HG03025 (cell line): ENCODE measurements around the gene BLVRB.
"Not testable (repeated sequence)": the region's sequence is repeated elsewhere in the genome, so short reads cannot be mapped to it uniquely, and the experiment has no call there.

ENCODE experiments used
- ATAC-seq: cut with Tn5 transposase; IDR thresholded peaks from one replicate; pipeline ENCODE4 v1.9.1; 2021; ENCODE audit warnings: mild to moderate bottlenecking, moderate library complexity; ENCODE audit not compliant: unreplicated experiment, low FRiP score

Gene BLVRB

DNA sequence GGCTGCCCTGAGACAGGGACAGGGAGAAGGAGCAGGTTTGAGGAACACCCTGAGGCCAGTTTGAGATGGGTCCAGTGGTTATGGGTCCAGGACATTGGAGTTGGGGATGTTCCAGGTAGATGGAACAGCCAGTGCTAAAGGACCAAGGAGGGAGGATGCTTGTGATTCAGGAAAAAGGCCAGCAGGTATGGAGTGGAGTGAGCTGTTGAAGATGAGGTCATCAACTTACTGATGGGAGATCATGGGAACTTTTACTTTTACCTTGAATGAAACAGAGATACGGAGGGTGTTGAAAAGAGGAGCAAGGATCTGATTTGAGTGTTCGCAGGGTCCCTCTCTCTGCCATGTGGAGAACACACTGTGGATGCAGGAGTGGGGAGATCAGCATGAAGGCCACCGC lies 26.7 kb upstream of the BLVRB start:
- no peak for ATAC-seq

DNA sequence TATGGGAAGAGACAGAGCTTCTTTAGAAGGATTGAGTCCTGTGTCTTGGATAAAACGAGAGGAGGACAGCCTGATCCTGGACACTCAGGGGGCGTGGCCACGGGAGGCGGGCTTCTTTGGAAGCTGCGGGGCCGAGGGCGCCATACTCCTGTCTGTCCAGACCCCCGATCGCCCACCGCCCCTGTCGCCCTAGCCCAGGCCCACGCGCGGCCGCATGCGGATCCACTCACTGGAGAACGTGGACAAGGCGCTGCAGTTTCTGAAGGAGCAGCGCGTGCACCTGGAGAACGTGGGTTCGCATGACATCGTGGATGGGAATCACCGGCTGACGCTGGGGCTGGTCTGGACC lies 24.3 kb upstream of the BLVRB start:
- no peak for ATAC-seq

DNA sequence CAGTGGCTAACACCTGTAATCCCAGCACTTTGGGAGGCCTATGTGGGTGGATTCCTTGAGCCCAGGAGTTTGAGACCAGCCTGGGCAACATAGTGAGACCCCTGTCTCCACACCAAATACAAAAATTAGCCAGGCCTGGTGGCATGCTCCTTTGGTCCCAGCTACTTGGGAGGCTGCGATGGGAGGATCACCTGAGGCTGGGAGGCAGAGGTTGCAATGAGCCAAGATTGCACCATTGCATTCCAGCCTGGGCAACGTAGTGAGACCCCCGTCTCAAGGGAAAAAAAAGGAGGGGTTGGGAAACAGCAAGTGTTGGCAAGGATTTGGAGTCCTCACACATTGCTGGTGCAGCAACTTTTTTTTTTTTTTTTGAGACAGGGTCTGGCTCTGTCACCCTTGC lies 20.5 kb upstream of the BLVRB start:
- no peak for ATAC-seq

DNA sequence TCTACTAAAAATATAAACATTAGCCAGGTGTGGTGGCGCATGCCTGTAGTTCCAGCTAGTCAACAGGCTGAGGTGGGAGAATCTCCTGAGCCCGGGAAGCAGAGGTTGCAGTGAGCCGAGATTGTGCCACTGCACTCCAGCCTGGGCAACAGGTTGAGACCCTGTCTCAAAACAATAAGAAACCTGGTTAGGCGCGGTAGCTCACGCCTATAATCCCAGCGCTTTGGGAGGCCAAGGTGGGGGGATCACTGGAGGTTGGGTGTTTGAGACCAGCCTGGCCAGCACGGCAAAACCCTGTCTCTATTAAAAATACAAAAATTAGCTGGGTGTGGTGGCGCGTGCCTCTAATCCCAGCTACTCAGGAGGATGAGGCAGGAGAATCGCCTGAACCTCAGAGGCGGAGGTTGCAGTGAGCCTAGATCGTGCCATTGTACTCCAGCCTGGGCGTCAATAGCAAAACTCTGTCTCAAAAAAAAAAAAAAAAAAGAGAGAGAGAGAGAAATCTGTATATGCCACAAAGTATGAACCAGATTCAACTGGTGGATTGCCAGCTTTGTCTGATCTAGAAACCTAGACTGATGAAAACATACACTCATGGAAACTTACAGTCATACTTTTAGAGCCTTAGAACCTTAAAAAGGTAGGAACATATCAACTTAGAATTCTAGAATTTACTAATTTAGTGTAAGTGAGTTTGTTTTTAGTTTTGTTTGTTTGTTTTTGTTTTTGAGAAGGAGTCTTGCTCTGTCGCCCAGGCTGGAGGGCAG lies 10.5 kb upstream of the BLVRB start:
- not testable (repeated sequence) for ATAC-seq

DNA sequence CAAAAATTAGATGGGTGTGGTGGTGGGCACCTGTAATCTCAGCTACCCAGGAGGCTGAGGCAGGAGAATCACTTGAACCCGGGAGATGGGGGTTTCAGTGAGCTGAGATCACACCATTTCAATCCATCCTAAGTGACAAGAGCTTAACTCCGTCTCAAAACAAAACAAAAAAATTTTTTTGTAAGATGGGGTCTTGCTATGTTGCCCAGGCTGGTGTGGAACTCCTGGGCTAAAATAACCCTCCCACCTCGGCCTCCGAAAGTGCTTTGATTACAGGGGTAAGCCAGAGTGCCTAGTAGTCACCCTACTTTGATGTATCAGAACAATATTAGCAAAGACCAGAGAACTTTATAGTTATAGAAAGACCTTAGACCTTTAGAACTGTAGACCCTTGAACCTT lies 9.2 kb upstream of the BLVRB start:
- ATAC-seq: no peak

DNA sequence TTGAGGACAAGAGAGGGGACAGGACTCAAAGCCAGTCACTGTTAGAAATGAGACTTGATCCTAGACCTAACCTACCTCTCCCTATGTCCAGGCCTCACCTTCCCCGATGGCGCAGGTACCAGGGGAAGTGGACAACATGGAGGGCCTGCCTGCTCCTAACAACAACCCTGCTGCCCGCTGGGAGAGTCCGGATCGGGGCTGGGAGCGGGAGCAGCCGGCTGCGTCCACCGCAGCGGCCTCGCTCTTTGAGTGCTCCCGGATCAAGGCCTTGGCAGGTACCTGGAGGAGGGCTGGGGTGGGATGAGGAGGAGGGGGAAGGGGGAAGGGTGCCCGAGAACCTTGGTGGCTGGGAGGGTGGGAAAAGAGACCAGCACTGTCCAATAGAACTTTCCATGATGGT lies 7.0 kb upstream of the BLVRB start:
- no peak for ATAC-seq

DNA sequence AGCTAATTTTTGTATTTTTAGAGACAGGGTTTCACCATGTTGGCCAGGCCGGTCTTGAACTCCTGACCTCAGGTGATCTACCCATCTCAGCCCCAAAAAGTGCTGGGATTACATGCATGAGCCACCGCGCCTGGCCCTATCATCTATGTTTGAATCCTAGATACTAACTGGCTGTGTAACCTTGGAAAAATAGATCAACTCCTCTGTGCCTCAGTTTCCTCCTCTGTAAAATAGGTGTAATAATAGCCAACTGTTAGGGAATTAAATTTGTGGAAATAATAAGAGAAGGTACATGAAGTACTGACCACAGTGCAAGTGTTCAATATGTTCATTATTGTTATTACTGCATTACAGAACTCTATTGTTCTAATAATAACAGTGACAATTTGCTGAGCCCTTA lies 5.6 kb upstream of the BLVRB start:
- ATAC-seq: no peak

DNA sequence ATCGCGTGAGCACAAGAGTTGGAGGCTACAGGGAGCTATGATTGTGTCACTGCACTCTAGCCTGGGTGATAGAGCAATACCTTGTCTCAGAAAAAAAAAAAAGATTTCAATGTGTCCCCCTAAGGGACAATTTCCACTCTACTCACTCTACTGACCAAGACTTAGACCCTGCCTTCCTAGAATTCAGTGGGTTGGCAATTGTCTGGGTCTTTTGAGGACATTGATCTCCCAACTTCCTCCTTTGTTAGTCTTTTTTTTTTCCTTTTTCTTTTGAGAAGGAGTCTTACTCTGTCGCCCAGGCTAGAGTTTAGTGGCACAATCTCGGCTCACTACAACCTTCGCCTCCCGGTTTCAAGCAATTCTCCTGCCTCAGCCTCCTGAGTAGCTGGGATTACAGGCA lies 3.5 kb upstream of the BLVRB start:
- no peak for ATAC-seq

DNA sequence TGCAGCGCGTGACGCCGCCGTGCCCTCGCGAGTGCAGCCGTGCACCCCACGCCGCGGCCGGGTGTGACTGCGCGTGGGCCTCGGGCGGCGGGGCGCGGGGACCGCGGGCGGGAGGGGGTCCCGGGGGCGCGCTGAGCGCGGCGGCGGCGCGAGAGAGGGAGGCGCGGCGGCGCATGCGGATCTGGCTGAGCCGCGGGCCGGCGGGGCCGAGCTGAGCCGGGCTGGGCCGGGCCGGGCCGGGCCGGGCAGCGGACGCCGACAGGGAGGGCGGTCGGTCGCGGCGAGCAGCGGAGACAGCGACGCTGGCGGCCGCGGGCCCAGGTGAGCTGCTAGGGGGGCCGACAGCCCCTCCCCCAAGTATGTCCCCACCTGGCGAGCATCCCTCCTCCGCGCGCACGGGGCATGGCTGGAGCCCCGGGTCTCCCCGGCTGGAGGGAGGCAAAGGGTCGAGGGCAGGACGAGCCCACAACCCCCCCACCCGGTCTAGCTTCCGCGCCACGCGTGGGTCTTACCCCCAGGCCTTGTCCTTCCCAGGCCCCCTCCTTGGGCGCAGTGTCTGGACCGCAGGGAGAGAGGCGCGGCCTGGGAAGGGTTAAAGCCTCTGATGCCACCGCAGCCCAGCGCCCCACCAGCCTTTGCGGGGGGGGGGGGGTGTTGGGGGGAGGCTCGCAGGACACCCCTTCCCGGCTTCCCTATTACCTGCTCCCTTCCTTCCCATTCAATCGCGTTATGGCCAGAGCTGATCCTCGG lies 1.6 kb upstream of the BLVRB start, which contains the start of gene SPTBN4:
SPTBN4 (plus strand) TSS at position 17 of the 750 bp plus-strand sequence. CDS start 5,621 bp downstream, outside the sequence.
- no peak for ATAC-seq

DNA sequence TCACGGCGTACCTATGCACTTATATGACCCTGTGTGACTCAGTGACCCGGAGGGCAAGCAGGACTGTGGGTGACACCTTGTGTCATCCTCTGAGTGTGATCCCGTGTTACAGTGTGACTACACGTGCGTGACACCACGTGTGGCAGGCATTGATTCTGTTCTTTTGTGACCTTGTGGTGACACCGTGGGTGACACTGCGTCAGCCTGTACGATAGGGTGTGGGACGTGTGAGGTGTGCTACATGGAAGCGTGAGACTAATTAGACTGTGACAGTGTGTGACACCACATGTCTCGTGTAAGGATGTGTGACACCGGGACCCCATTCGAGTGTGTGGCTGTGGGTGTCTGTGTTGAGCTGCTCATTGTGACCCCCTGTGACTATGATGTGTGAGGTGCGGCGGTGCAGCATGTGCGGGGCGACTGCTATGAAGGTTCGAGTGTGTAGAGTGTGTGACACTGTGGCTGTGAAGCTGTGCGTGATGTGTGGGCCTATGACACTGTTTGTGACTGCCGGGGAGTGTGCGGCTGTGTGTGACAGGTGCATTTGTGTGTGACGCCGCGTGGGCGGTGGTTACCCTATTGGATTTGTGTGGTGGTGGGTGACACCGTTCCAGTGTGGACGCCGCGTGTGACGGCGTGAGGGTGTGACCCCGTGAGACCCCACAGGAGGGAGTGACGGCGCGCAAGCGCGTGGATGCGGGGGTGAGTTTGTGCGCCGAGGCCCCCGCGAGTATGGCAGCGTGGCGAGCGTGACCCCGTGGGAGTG lies 857 bp upstream of the BLVRB start:
- peak; percentile 24 for ATAC-seq

DNA sequence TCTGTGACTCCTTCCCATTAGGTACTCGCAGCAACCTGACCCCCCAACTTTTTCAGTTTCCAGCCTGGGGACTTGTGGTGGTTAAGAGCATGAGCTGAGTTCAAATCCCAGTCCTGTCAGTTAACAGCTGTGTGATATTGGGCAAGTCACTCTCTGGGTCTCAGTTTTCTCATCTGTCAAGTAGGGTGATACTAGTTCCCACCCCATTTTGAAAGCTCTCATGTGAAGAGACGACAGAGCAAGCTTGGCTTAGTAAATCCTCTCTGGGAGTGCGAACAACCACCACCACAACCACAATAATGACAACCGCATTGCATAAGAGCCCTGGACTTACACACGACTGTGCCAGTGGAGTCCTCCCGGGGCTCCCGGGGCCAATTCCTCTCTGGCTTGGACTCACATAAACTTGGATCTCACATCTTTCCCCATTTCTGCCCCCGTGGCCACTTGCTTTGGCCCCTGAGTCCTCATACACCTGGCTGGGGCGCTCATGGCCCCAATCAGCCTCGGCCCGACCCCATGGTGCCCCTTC lies 454 bp downstream of the BLVRB start:
- no peak for ATAC-seq

DNA sequence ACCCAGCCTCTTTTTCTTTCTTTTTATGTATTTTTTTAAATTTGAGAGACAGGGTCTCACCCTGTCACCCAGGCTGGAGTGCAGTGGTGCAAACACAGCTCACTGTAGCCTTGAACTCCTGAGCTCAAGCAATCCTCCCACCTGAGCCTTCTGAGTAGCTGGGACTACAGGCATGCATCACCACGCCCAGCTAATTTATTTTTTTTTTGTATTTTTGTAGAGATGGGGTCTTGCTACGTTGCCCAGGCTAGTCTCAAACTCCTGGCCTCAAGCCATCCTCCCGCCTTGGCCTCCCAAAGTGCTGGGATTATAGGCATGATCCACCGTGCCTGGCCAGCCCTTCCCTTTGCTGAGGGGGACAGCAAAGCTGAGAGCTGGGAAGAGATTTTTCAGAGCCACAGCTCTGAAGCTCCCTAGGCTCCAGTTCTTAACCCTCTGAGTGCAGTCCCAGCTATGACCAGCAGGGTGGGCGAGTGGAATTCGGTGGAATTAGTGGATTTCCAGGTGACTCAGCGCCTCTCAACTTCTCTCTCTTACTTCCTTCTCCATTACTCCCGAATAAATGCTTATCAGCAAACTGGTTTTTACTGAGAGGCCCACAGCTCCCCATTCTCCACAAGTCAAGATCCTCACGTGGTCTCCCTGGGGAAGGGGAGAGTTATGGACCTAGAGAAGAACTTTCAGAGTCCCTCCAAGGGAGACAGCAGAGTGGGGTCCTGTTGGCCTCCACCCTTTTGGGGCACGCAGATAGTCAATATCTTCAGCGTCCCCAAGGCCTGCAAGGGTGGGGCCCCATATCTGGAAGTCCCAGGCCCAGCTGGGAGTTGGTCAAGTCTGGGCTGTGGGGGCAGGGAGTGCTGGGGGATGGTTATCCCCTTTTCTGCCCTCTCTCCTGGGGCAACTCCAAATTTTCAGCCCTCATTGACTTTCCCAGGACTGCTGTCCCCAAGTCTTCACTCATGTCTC lies 1.2 kb downstream of the BLVRB start:
- ATAC-seq: no peak

DNA sequence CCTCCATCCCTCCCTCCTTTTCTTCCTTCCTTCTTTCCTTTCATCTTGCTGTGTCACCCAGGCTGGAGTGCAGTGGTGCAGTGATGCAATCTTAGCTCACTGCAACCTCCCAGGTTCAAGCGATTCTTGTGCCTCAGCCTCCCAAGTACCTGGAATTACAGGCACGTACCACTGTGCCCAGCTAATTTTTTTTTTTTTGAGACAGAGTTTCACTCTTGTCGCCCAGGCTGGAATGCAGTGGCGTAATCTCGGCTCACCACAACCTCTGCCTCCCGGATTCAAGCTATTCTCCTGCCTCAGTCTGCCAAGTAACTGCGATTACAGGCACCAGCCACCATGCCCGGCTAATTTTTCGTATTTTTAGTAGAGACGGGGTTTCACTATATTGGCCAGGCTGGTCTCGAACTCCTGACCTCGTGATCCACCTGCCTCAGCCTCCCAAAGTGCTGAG lies 1.9 kb downstream of the BLVRB start:
- not testable (repeated sequence) for ATAC-seq

DNA sequence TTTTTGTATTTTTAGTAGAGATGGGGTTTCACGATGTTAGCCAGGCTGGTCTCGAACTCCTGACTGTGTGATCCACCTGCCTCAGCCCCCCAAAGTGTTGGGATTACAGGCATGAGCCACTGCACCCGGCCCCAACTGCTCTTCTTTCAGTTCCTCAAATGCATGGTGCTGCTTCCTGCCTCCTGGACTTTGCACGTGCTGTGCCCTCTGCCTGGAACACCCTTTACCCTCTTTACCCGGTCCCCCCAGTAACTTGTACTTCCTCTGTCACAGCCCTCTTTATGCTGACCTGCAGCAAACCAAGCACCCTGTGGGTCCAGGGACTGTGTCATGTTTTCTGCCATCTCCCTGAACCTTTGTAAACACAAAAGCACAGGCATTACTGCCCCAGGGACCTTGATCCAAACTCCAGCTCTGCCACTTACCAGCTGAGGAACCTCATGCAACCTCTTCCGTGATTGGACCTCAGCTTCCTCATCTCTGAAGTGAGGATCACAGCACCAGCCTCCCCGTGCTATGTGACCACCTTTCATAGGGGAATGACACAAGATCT lies 3.8 kb downstream of the BLVRB start:
- no peak for ATAC-seq

DNA sequence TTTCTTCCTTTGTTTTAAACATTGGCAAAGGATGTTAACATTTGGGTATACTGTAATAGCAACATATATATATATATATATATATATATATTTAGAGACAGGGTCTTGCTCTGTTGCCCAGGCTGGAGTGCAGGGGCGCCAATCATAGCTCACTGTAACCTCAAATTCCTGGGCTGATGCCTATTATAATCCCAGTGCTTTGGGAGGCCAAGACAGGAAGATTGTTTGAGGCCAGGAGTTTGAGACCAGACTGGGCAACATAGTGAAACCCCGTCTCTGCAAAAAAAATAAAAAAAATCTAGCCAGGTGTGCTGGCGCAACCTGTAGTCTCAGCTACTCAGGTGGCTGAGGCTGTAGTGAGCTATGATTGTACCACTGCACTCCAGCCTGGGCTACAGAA lies 5.4 kb downstream of the BLVRB start:
- no peak for ATAC-seq

DNA sequence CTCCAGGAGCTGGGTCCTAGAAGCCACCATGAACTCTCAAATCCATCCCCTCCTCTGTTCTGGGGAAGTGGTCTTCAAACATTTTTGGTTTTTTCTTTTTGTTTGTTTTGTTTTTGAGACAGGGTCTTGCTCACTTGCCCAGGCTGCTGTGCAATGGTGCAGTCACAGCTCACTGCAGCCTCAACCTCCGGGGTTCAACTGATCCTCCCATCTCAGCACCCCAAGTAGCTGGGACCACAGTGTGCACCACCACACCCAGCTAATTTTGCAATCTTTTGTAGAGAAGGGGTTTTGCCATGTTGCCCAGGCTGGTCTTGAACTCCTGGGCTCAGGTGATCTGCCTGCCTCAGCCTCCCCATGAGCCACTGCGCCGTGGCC lies 7.0 kb downstream of the BLVRB start:
- ATAC-seq: no peak

DNA sequence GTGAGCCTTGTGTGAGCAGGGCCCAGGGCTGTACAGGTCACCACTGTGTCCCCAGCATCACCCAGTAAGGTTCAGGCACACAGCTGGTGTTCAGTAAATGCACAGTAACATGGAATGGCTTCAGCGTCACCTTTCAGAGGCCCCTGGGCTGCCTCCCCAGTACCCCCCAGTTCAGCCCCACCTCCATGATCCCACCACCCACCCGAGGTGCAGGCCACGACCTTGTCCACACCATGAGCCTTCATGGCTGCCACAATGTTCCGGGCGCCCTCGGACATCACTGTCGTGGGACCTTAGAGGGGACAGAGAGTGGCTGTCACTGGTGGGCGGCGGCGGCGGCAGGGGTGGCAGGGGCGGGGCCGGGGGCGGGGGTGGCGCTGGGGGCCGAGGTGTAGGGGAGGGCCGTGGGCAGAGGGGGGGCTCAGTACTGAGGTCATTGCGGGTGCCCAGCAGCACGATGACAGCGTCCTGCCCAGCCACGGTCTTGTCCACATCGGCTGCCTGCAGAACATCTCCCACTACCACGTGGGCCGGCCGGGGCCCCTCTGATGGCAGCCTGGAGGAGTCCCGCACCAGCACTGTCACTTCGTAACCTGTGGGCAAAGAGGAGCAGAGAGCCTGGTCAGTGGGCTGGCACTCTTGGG lies 7.5 kb downstream of the BLVRB start:
- ATAC-seq: no peak

DNA sequence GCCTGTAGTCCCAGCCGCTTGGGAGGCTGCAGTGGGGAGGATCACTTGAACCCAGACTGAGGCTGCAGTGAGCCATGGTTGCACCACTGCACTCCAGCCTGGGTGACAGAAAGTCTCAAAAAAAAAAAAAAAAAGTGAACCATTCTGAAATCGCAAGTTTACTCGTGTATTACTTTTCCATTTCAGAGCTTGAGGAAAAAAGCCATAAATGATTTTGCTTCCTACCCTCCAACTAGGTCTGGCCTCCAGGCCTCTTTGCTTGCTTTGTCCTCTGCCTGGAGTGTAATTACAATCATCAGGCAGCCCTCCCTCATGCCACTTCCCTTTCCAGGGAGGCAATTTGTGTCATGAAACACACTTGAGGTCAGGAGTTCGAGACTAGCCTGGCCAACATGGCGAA lies 8.5 kb downstream of the BLVRB start:
- ATAC-seq: no peak

DNA sequence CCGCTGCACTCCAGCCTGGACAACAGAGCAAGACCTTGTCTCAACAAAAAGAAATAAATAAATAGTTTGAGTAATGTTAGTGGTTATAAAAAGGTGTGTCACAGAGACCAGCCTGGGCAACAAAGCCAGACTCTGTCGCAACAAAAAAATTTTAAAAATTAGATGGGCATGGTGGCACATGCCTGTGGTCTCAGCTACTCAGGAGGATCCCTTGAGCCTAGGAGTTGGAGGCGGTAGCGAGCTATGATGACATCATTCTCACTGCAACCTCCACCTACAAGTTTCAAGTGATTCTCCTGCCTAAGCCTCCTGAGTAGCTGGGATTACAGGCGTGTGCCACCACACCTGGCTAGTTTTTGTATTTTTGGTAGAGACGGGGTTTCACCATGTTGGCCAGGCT lies 11.6 kb downstream of the BLVRB start:
- ATAC-seq: not testable (repeated sequence)
